BLaER1 (cell line): ENCODE data around the gene CYB561D2.

Experiments
- H3K27ac ChIP-seq: shearing (Covaris generic); formaldehyde crosslinking; 2 replicates; pipeline ENCODE4 v1.8.1; 2022
- H3K27me3 ChIP-seq: shearing (Covaris generic); formaldehyde crosslinking; 2 replicates; pipeline ENCODE4 v1.8.1; 2022
- H3K36me3 ChIP-seq: shearing (Covaris generic); formaldehyde crosslinking; 2 replicates; pipeline ENCODE4 v1.8.1; 2022
- H3K4me1 ChIP-seq: shearing (Covaris generic); formaldehyde crosslinking; 2 replicates; pipeline ENCODE4 v1.8.1; 2022
- H3K4me2 ChIP-seq: shearing (Covaris generic); formaldehyde crosslinking; 2 replicates; pipeline ENCODE4 v1.8.1; 2022
- H3K4me3 ChIP-seq: shearing (Covaris generic); formaldehyde crosslinking; 2 replicates; pipeline ENCODE4 v1.8.1; 2022
- H3K9ac ChIP-seq: shearing (Covaris generic); formaldehyde crosslinking; 2 replicates; pipeline ENCODE4 v1.8.1; 2022
- H3K9me3 ChIP-seq: shearing (Covaris generic); formaldehyde crosslinking; 2 replicates; pipeline ENCODE4 v1.8.1; 2022
- H4K20me1 ChIP-seq: shearing (Covaris generic); formaldehyde crosslinking; 2 replicates; pipeline ENCODE4 v1.8.1; 2022
- Cebpa-rat ChIP-seq: shearing (Covaris generic); IDR thresholded peaks from 2 replicates; pipeline ENCODE4 v1.8.1; 2022

The CYB561D2 gene

DNA sequence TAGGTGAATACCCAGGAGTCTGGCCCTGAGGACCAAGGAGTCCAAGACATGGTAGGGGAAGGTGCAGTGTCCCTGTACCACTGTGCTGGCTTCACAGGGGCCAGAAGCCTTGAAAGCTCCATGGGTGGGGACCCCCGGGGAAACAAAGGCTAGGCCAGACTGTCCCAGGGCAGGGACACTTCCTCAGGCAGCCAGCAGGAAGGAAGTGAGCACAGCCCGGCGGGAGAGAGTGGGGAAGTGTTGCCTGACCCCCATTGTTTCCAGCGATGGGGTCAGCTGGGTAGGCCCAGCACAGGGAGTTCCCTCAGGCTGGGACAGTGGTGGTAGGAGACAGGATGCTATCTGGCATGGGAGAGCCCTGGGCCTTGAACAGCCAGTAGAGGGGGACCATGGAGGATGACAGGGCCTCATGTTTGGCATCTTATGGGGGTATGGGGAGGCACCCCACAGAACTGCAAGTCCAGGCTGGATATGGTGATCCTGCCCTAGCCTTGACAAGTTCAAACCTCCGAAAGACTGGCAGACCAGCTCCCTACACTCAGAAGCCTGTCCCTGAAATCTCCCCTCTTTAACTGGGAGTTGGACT is 27.0 kb upstream of the CYB561D2 start:
- TF ChIP-seq Cebpa-rat: no peak
- no peaks in the 10 kb centered on the region for H3K27me3 ChIP-seq
- no peak overlapping the region for H3K4me3 ChIP-seq
- H4K20me1 ChIP-seq: peaks cover 31% of the 10 kb centered on the region
- peak overlapping the region; percentile 48 for H3K27ac ChIP-seq
- peak overlapping the region; percentile 33 for H3K4me2 ChIP-seq
- H3K9ac ChIP-seq: no peak overlapping the region
- no peaks in the 10 kb centered on the region for H3K9me3 ChIP-seq
- H3K36me3 ChIP-seq: peaks cover 45% of the 10 kb centered on the region
- peaks cover 61% of the 10 kb centered on the region for H3K4me1 ChIP-seq

DNA sequence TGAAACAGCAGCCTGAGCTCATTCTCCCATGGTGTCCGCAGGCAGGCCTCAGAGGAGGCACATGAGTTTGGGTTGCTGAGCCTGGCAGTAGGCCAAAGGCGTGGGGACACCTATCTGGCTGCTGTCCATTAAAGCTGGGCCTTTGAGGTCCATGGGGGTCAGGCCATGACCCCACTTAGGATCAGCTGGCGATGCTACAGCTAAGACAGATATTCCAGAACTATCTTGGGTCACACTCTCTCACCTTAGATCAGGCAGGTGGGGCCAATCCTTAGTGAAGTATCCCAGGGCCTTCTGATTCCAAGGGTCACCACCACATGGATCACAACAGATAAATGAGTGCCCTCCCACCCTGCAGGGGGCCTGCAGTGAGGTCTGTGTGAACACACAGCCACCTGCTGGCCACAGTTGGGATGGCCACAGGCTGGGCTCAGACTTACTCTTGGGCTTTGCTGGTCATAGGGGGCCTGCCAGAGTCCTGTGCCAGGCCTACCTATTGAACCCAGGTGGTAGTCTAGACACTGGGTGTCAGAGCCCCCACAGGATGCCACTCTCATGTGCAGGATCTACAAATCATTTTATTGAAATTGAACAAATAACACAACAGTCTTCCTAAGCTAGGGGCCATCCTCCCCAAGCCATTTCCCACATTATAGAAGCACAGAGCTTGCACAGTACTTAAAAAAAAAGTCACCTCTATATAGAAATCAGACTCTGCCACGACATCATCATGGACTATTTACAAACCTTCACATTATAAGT is 26.1 kb upstream of the CYB561D2 start:
- H3K9me3 ChIP-seq: no peaks in the 10 kb centered on the region
- H3K4me3 ChIP-seq: no peak overlapping the region
- H3K9ac ChIP-seq: no peak overlapping the region
- no peak overlapping the region for H3K27ac ChIP-seq
- TF ChIP-seq Cebpa-rat: no peak
- no peaks in the 10 kb centered on the region for H3K27me3 ChIP-seq
- H3K36me3 ChIP-seq: peaks cover 43% of the 10 kb centered on the region
- peaks cover 26% of the 10 kb centered on the region for H4K20me1 ChIP-seq
- no peak overlapping the region for H3K4me2 ChIP-seq
- H3K4me1 ChIP-seq: peaks cover 57% of the 10 kb centered on the region

DNA sequence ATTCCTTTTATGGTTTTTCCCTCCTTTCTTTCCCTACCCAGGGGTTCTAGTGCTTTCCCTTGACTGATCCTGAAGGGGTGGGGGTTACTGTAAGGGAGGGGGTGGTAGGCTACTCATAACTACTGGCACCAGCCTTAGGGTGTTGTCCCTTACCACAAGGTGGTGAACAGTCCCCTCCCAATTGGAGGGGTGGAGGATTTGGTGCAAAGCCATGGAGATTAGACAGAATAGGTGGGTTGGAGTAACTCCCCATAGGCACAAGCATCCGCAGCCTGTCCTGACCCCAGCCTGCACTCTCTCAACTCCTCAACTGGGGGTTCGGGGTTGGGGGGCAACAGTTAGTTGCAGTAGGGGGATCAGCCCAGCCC is 25.6 kb upstream of the CYB561D2 start:
- Histone ChIP-seq H3K36me3 (peaks cover 43% of the 10 kb centered on the region), H3K4me2 (no peak overlapping the region), H3K27me3 (no peaks in the 10 kb centered on the region), H3K27ac (no peak overlapping the region), H3K4me1 (peaks cover 52% of the 10 kb centered on the region), H4K20me1 (peaks cover 26% of the 10 kb centered on the region), H3K9ac (no peak overlapping the region), H3K9me3 (no peaks in the 10 kb centered on the region), H3K4me3 (no peak overlapping the region)
- no peak for TF ChIP-seq Cebpa-rat

DNA sequence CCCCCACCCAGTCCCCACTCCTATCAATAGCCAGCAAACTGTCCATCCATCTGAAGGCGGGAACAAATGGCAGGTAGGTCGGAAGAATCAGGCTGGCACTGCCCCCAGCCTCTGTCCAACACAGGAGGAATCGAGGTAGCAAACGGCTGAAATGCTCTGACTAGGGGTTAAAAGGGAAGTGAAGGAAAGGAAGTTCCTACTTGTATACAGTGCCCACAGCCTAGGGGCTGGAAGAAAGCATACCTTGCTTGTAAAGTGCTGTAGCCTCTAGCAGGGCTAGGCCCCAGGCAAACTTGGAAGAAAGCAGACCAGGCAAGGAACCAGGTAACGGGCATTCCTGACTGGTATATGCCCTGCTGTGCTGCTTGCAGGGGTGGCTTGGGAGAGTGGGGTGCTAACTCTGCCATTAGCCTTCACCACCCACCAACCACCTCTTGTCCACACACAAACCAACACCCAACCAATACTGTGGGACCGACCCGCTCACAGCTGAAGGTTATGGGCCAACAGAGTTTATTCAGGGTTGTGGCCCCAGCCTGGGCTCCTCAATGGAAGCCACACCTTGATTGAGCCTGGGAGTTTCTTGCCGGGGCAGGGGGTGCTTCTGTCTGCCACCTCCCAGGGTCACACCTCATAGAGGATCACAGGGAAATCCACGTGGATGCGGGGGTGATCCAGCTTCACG is 25.0 kb upstream of the CYB561D2 start:
- 0 out of 2 replicates have a peak overlapping the region, but pooled peaks have one; percentile 24 for H3K9ac ChIP-seq
- H3K4me1 ChIP-seq: peaks cover 47% of the 10 kb centered on the region
- H3K4me2 ChIP-seq: no peak overlapping the region
- H3K27me3 ChIP-seq: no peaks in the 10 kb centered on the region
- H3K4me3 ChIP-seq: no peak overlapping the region
- no peaks in the 10 kb centered on the region for H3K9me3 ChIP-seq
- H3K27ac ChIP-seq: no peak overlapping the region
- peaks cover 48% of the 10 kb centered on the region for H3K36me3 ChIP-seq
- no peak for TF ChIP-seq Cebpa-rat
- peaks cover 27% of the 10 kb centered on the region for H4K20me1 ChIP-seq

DNA sequence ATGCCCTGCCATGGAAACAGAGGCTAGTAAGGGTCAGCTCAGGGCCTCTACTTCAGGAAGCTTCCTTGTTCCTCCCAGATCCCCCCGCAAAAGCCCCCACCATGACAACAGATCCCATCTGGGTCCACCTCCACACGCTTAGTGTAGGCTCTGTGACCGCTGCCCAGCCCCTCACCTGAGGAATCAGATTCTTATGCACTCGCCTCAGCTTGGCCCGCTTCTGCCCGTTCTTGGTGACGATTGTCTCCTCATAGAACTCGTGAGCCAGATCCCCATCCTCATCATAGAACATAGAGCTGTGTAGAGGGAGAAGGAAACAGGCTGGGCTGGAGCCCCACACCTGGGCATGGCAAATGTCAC is 24.5 kb upstream of the CYB561D2 start:
- H3K36me3 ChIP-seq: peaks cover 53% of the 10 kb centered on the region
- H3K9ac ChIP-seq: 0 out of 2 replicates have a peak overlapping the region, but pooled peaks have one; percentile 24

DNA sequence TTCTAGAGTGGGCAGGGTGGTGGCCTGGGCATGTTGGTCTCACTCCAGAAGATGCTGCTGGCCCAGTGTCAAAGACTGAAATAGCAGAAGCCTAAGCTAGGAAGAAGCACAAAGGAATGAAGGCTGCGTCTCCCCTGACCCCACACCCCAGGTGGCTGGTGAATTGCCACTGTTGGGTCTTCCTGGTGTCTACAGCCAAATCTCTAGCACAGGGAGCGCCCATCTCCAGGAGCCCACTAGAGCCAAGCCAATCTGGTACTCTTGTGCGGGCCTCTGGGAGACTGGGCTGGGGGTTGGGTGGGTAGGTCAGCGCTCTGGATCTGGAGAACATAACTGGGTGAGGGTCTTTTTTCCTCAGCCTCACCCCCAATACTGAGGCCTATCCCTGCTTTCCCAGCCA is 23.5 kb upstream of the CYB561D2 start:
- Histone ChIP-seq H3K36me3 (peaks cover 63% of the 10 kb centered on the region), H3K4me2 (peak overlapping the region; percentile 98), H3K27ac (peak overlapping the region; percentile 87), H3K9me3 (no peaks in the 10 kb centered on the region), H3K4me3 (peak overlapping the region; percentile 87), H4K20me1 (peaks cover 42% of the 10 kb centered on the region), H3K4me1 (peaks cover 43% of the 10 kb centered on the region), H3K9ac (peak overlapping the region; percentile 90), H3K27me3 (no peaks in the 10 kb centered on the region)
- TF ChIP-seq Cebpa-rat: no peak

More for the DNA sequence above, 24.5 kb upstream of the CYB561D2 start:
- H3K9me3 ChIP-seq: no peaks in the 10 kb centered on the region
- no peak overlapping the region for H3K4me3 ChIP-seq
- H3K4me2 ChIP-seq: no peak overlapping the region
- H3K4me1 ChIP-seq: peaks cover 47% of the 10 kb centered on the region
- peaks cover 33% of the 10 kb centered on the region for H4K20me1 ChIP-seq
- no peak overlapping the region for H3K27ac ChIP-seq
- no peak for TF ChIP-seq Cebpa-rat
- no peaks in the 10 kb centered on the region for H3K27me3 ChIP-seq

DNA sequence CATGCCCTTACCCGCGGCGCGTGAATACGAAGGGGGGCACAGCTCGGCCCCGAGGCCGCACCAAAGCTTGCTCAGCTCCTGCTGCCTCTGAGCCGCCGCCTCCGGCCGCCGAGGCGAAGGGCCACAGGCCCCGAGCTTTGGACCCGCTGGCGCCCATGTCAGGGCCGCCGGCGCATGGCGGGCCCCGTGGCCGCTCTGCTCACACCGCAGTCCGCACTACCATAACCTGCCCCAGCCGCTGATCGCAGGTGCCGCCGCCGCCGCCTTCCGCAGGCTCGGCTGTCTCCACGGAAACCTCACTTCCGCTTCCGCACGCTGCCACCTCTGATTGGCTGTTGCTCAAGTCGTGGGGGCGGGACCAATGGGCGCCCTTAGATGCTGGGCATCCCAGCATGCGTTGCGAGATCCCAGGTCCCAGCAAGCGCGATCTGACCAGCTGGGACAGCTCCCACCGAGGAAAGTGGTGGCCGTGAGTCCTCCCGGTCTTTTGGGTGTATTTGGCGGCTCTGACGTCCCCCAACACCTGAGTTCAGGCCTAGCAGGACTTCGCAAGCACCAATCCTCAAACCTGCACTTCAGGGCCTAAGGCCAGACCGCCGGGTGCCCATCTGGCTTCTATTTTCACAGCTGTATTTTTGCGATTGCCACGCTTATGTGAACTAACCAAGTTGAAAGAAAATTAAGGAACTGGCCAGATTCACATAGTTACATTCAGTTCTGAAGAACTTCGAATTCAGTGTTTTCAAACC is 22.5 kb upstream of the CYB561D2 start, which contains the start of gene TUSC2:
Gene TUSC2, minus strand, starts transcription at position 281 of the 749 bp plus-strand sequence. Its CDS starts 124 bp downstream, at position 157.
- H4K20me1 ChIP-seq: peaks cover 52% of the 10 kb centered on the region
- peak within 1 kb of the TSS; percentile 90 for H3K9ac ChIP-seq
- no peaks in the 10 kb centered on the region for H3K27me3 ChIP-seq
- H3K27ac ChIP-seq: peak within 1 kb of the TSS; percentile 87
- peak within 1 kb of the TSS; percentile 87 for H3K4me3 ChIP-seq
- TF ChIP-seq Cebpa-rat: no peak
- no peaks in the 10 kb centered on the region for H3K9me3 ChIP-seq
- peaks cover 35% of the 10 kb centered on the region for H3K4me1 ChIP-seq
- H3K4me2 ChIP-seq: peak within 1 kb of the TSS; percentile 98
- peaks cover 73% of the 10 kb centered on the region for H3K36me3 ChIP-seq

DNA sequence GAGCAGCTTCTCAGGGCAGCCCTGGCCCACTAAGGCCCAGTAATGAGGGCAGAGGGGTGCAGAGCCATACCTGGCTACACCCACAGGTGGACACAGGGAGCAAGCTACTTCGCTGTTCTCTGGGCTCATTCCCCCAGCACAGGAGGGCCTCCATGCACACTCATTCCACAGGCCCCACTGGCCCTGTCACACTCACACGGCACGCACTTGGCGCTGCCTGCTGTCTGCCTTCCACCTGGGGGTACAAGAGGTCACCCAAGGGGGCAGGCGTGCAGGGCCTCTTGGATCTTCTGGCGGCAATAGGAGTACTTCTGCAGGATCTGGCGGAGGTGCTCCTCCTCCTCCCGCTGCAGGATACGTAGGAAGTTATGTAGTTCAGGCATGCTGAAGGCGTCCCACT is 20.3 kb upstream of the CYB561D2 start:
- H3K4me1 ChIP-seq: peaks cover 44% of the 10 kb centered on the region
- no peak overlapping the region for H3K4me3 ChIP-seq
- peaks cover 78% of the 10 kb centered on the region for H3K36me3 ChIP-seq
- no peak overlapping the region for H3K4me2 ChIP-seq
- no peak overlapping the region for H3K27ac ChIP-seq
- no peaks in the 10 kb centered on the region for H3K9me3 ChIP-seq
- no peak for TF ChIP-seq Cebpa-rat
- peaks cover 74% of the 10 kb centered on the region for H4K20me1 ChIP-seq
- no peak overlapping the region for H3K9ac ChIP-seq
- no peaks in the 10 kb centered on the region for H3K27me3 ChIP-seq

DNA sequence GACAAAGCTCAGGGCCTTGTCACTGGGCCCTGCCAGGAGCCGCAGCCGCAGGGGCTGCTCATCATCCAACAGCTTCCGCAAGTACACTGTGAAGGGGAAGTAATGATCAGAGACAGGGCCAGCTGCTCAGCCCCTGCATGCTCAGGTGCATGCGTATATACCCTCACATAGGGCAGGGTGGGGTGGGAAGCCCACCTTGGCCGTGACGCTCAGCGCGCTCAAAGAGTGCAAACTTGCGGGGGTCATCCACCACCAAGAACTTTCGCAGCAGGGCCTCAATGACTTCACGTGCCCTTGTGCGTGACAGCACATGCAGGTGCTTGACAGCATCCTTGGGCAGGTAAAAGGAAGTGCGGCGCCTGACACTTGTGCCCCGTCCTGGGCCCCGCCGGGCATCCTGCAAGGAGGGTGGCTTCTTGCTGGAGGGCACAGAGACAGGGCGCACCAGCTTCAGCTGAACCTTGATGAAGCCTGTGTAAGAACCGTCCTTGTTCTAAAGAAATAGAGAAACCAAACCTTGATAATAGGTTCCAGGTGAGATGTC is 19.2 kb upstream of the CYB561D2 start:
- Histone ChIP-seq H3K27me3 (no peaks in the 10 kb centered on the region), H4K20me1 (peaks cover 85% of the 10 kb centered on the region), H3K4me1 (peaks cover 55% of the 10 kb centered on the region), H3K9ac (no peak overlapping the region), H3K4me2 (no peak overlapping the region), H3K4me3 (no peak overlapping the region), H3K36me3 (peaks cover 76% of the 10 kb centered on the region), H3K27ac (no peak overlapping the region), H3K9me3 (no peaks in the 10 kb centered on the region)
- no peak for TF ChIP-seq Cebpa-rat
